Esophagus squamous epithelium (tissue), 4 donors: Measurements from ENCODE around the gene UNC5C.

Source experiments
- CTCF ChIP-seq, 6 experiments: fragments of 450-650 bp in 4 of 6; fragments of 200-600 bp in 2 of 6; sonication (generic) in 2 of 6; IDR thresholded peaks; one replicate each; pipeline ENCODE4 v1.5.1; 2016 to 2019; ENCODE audit warnings: antibody characterized with exemption in 6 of 6, mild to moderate bottlenecking in 4 of 6, moderate library complexity in 4 of 6
- POLR2A ChIP-seq, 4 donors: fragments of 450-650 bp; IDR thresholded peaks; one replicate each; pipeline ENCODE4 v1.6.1; 2017; ENCODE audit warnings: antibody characterized with exemption in 4 of 4, mild to moderate bottlenecking in 4 of 4, moderate library complexity in 3 of 4

GRCh38 chr4:95249426-95250021, 299.2 kb downstream of the UNC5C start:
- TF ChIP-seq CTCF (IDR thresholded peaks at IDR 0.05) = no peak
- TF ChIP-seq POLR2A (IDR thresholded peaks at IDR 0.05) = no peak
